Fibroblast of lung (primary cell): Measurements from ENCODE around the gene MST1R. TPM values are rescaled to one million over a fixed set of nuclear protein-coding genes. Genes with fewer than 3 reads are reported as not detected.

Experiments
- DNase-seq, 2 donors: peaks; one replicate each; pipeline versions ENCODE4 v3.0.0 to v3.0.0-alpha.2; 2010; ENCODE audit warnings: low read depth in 2 of 2
- H2AFZ ChIP-seq: 2 replicates; pipeline ENCODE4 v1.5.1; 2012; ENCODE audit warnings: low read length, control low read depth, inconsistent platforms
- H3K27ac ChIP-seq: 2 replicates; pipeline ENCODE4 v1.5.1; 2011; ENCODE audit warnings: low read length, control low read depth; ENCODE audit not compliant: insufficient read depth
- H3K27me3 ChIP-seq: 2 replicates; pipeline ENCODE4 v1.5.1; 2011; ENCODE audit warnings: mild to moderate bottlenecking, low read length; ENCODE audit not compliant: control insufficient read depth, insufficient read depth
- H3K36me3 ChIP-seq: 2 replicates; pipeline ENCODE4 v1.5.1; 2011; ENCODE audit warnings: low read length; ENCODE audit not compliant: control insufficient read depth, insufficient read depth
- H3K4me1 ChIP-seq: 2 replicates; pipeline ENCODE4 v1.5.1; 2011; ENCODE audit warnings: low read length; ENCODE audit not compliant: control insufficient read depth, insufficient read depth; ENCODE audit errors: extremely low read depth
- H3K4me2 ChIP-seq: 2 replicates; pipeline ENCODE4 v1.5.1; 2011; ENCODE audit warnings: low read length, control low read depth; ENCODE audit not compliant: insufficient read depth; ENCODE audit errors: extremely low read depth
- H3K4me3 ChIP-seq, 4 experiments: fragments of 200-600 bp in 1 of 4; sonication (generic) in 1 of 4; replicated peaks in 1 of 4; 2 replicates each; pipeline ENCODE4 v1.5.1; 2011 to 2016; ENCODE audit warnings: low read length in 4 of 4, low read depth in 3 of 4, mild to moderate bottlenecking in 3 of 4, control low read depth in 2 of 4, inconsistent platforms in 1 of 4, mixed read lengths in 1 of 4; ENCODE audit not compliant: insufficient read depth in 1 of 4; ENCODE audit errors: control extremely low read depth in 1 of 4
- H3K79me2 ChIP-seq: 2 replicates; pipeline ENCODE4 v1.5.1; 2012; ENCODE audit warnings: mild to moderate bottlenecking, low read length, inconsistent platforms; ENCODE audit not compliant: control insufficient read depth, insufficient read depth
- H3K9ac ChIP-seq: 2 replicates; pipeline ENCODE4 v1.5.1; 2011; ENCODE audit warnings: mild to moderate bottlenecking, low read length, control low read depth; ENCODE audit not compliant: insufficient read depth
- H3K9me3 ChIP-seq: 2 replicates; pipeline ENCODE4 v1.5.1; 2012; ENCODE audit warnings: low read depth, low read length; ENCODE audit not compliant: control insufficient read depth, insufficient read depth
- H4K20me1 ChIP-seq: 2 replicates; pipeline ENCODE4 v1.5.1; 2011; ENCODE audit warnings: low read length; ENCODE audit not compliant: control insufficient read depth, insufficient read depth; ENCODE audit errors: extremely low read depth
- EZH2 ChIP-seq: IDR thresholded peaks from 2 replicates; pipeline ENCODE4 v1.5.1; 2012; ENCODE audit warnings: low read length, control low read depth, mild to moderate bottlenecking; ENCODE audit errors: missing control alignments
- polyA plus RNA-seq, 2 donors: library from polyadenylated mRNA; depleted of rRNA in 1 of 2; stranded (reverse) in 1 of 2; unstranded in 1 of 2; fragments of >200 nt; gene quantifications; 2 replicates each; pipeline ENCODE4 v1.2.1, GENCODE V29; 2011 to 2012; ENCODE audit warnings: missing spikeins in 1 of 2
- total RNA-seq: library from RNA; depleted of rRNA; stranded (reverse); fragments of >200 nt; gene quantifications from 2 replicates; pipeline ENCODE4 v1.2.1, GENCODE V29; 2014
- TF ChIP-seq, protein P1 (sequence below), 2 donors: IDR thresholded peaks in 1 of 2; conservative IDR thresholded peaks in 1 of 2; 1 replicate in 1 of 2; 2 replicates in 1 of 2; pipeline ENCODE4 v1.5.1; 2011 to 2012; ENCODE audit warnings: low read length in 2 of 2, control low read depth in 1 of 2, inconsistent platforms in 1 of 2, low read depth in 1 of 2, mild to moderate bottlenecking in 1 of 2

MST1R gene
- total and polyA plus RNA-seq, 2 donors (not counting 1 experiment from before 2014, with no cell fraction given) = 0.52 to 3.0 TPM

GRCh38 chr3:49877716-49878115 is 26.0 kb downstream of the MST1R start:
- DNase-seq = no peak

GRCh38 chr3:49876567-49876966 is 27.1 kb downstream of the MST1R start:
- no peak for DNase-seq
- H3K27ac ChIP-seq = no peak overlapping the region
- H3K4me1 ChIP-seq = no peaks in the 10 kb centered on the region
- no peak overlapping the region for H3K9ac ChIP-seq
- no peak overlapping the region for H3K4me2 ChIP-seq
- no peaks in the 10 kb centered on the region for H3K9me3 ChIP-seq
- no peak overlapping the region for H2AFZ ChIP-seq
- TF ChIP-seq, protein P1, sequence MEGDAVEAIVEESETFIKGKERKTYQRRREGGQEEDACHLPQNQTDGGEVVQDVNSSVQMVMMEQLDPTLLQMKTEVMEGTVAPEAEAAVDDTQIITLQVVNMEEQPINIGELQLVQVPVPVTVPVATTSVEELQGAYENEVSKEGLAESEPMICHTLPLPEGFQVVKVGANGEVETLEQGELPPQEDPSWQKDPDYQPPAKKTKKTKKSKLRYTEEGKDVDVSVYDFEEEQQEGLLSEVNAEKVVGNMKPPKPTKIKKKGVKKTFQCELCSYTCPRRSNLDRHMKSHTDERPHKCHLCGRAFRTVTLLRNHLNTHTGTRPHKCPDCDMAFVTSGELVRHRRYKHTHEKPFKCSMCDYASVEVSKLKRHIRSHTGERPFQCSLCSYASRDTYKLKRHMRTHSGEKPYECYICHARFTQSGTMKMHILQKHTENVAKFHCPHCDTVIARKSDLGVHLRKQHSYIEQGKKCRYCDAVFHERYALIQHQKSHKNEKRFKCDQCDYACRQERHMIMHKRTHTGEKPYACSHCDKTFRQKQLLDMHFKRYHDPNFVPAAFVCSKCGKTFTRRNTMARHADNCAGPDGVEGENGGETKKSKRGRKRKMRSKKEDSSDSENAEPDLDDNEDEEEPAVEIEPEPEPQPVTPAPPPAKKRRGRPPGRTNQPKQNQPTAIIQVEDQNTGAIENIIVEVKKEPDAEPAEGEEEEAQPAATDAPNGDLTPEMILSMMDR (conservative IDR thresholded peaks at IDR 0.05 in 1 of 2, IDR thresholded peaks at IDR 0.05 in 1 of 2; ENCODE audit: low read depth in 1 of 2, low read length in 2 of 2) = no peak
- no peak for TF ChIP-seq EZH2
- H3K79me2 ChIP-seq = no peaks in the 10 kb centered on the region
- peaks cover 10% of the 10 kb centered on the region for H3K27me3 ChIP-seq
- no peak overlapping the region for H3K4me3 ChIP-seq
- no peaks in the 10 kb centered on the region for H3K36me3 ChIP-seq
- H4K20me1 ChIP-seq = no peaks in the 10 kb centered on the region

More at GRCh38 chr3:49877716-49878115, 26.0 kb downstream of the MST1R start:
- Histone ChIP-seq H3K27me3 (peaks cover 16% of the 10 kb centered on the region), H3K4me2 (no peak overlapping the region), H3K27ac (no peak overlapping the region), H3K4me1 (no peaks in the 10 kb centered on the region), H3K4me3 (no peak overlapping the region), H3K9me3 (no peaks in the 10 kb centered on the region), H2AFZ (no peak overlapping the region), H3K36me3 (no peaks in the 10 kb centered on the region), H4K20me1 (no peaks in the 10 kb centered on the region), H3K9ac (no peak overlapping the region), H3K79me2 (no peaks in the 10 kb centered on the region)
- TF ChIP-seq, protein P1 (conservative IDR thresholded peaks at IDR 0.05 in 1 of 2, IDR thresholded peaks at IDR 0.05 in 1 of 2; ENCODE audit: low read depth in 1 of 2, low read length in 2 of 2) = no peak
- TF ChIP-seq EZH2 = no peak

DNA sequence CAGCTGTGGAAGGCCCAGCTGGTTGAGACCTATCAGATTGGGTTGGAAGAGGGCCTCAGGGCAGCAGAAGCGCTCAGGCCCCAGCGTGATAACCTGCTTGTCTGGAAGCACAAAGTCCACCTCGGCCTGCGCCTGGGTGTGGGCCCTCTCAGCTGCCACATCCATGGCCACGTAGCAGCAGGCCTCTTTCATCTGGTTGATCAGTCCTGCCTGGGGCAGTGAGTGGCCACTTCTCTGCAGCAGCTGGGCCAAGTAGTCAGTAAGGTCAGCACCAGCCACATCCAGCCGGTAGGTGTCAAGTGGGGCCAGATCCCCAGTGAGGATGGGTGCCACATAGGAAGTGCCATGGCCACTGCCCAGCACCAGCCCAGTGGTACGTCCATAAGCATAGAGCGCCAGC is 30.1 kb downstream of the MST1R start:
- no peak for TF ChIP-seq EZH2
- TF ChIP-seq, protein P1 (conservative IDR thresholded peaks at IDR 0.05 in 1 of 2, IDR thresholded peaks at IDR 0.05 in 1 of 2; ENCODE audit: low read depth in 1 of 2, low read length in 2 of 2) = no peak
- no peaks in the 10 kb centered on the region for H3K79me2 ChIP-seq
- no peaks in the 10 kb centered on the region for H4K20me1 ChIP-seq
- no peaks in the 10 kb centered on the region for H3K9me3 ChIP-seq
- no peak overlapping the region for H3K4me2 ChIP-seq
- DNase-seq = no peak
- H3K9ac ChIP-seq = no peak overlapping the region
- H3K27me3 ChIP-seq = peaks cover 27% of the 10 kb centered on the region
- H3K36me3 ChIP-seq = no peaks in the 10 kb centered on the region
- no peak overlapping the region for H3K27ac ChIP-seq
- H3K4me1 ChIP-seq = no peaks in the 10 kb centered on the region
- H3K4me3 ChIP-seq = no peak overlapping the region
- H2AFZ ChIP-seq = no peak overlapping the region
